OCI-LY3 (cell line): ENCODE data around the gene TRAPPC8.

ENCODE experiments used
- CTCF ChIP-seq: fragments of 200-600, 300-600 bp; sonication (generic); IDR thresholded peaks from 2 replicates; pipeline ENCODE4 v1.5.1; 2014; ENCODE audit warnings: antibody characterized with exemption, low read length, low read depth
- EZH2phosphoT487 ChIP-seq: fragments of 200-600 bp; shearing (Covaris generic); IDR thresholded peaks from 2 replicates; pipeline ENCODE4 v1.6.1; 2018; ENCODE audit warnings: antibody characterized with exemption, mixed run types, low read depth

- TF ChIP-seq CTCF, result no peak
- TF ChIP-seq EZH2phosphoT487, result no peak
These were observed 92.1 kb downstream of the TRAPPC8 start for GRCh38 chr18:31850844-31851243.
